ENCODE measurements around the gene UBAP1.
"Not testable (repeated sequence)": the region's sequence is repeated elsewhere in the genome, so short reads cannot be mapped to it uniquely, and the experiment has no call there.

UBAP1 gene

GRCh38 chr9:34219421-34219820, 40.6 kb downstream of the UBAP1 start:
- Histone ChIP-seq H3K4me3 (ENCODE audit: low read depth in 1 of 2, low read length in 2 of 2) (no peak overlapping the region), H3K9me3 (ENCODE audit: control insufficient read depth in 1 of 2, low read length in 2 of 2) (no peaks in the 10 kb centered on the region), H3K27me3 (ENCODE audit: control insufficient read depth in 1 of 2, insufficient read depth in 2 of 2, low read length in 2 of 2) (no peaks in the 10 kb centered on the region), H3K4me1 (ENCODE audit: control insufficient read depth in 1 of 2, insufficient read depth in 2 of 2, low read length in 2 of 2) (no peaks in the 10 kb centered on the region), H3K36me3 (ENCODE audit: control insufficient read depth in 1 of 2, insufficient read depth in 2 of 2, low read length in 2 of 2) (peaks cover 3 to 9% of the 10 kb centered on the region in 2 donors), H3K9ac (ENCODE audit: low read depth in 1 of 2, low read length in 2 of 2) (no peak overlapping the region), H3K27ac (ENCODE audit: low read depth, low read length) (no peak overlapping the region)

- Histone ChIP-seq H3K27ac (ENCODE audit: low read depth, low read length) (no peak overlapping the region), H3K4me1 (ENCODE audit: control insufficient read depth in 1 of 2, insufficient read depth in 2 of 2, low read length in 2 of 2) (no peaks in the 10 kb centered on the region), H3K9ac (ENCODE audit: low read depth in 1 of 2, low read length in 2 of 2) (no peak overlapping the region), H3K27me3 (ENCODE audit: control insufficient read depth in 1 of 2, insufficient read depth in 2 of 2, low read length in 2 of 2) (no peaks in the 10 kb centered on the region), H3K9me3 (ENCODE audit: control insufficient read depth in 1 of 2, low read length in 2 of 2) (no peaks in the 10 kb centered on the region), H3K36me3 (ENCODE audit: control insufficient read depth in 1 of 2, insufficient read depth in 2 of 2, low read length in 2 of 2) (peaks cover 3 to 9% of the 10 kb centered on the region in 2 donors), H3K4me3 (ENCODE audit: low read depth in 1 of 2, low read length in 2 of 2) (no peak overlapping the region)
These were observed 41.4 kb downstream of the UBAP1 start for GRCh38 chr9:34220218-34220617.

GRCh38 chr9:34224349-34224748, 45.5 kb downstream of the UBAP1 start:
- Histone ChIP-seq H3K27me3 (ENCODE audit: control insufficient read depth in 1 of 2, insufficient read depth in 2 of 2, low read length in 2 of 2) (no peaks in the 10 kb centered on the region), H3K36me3 (ENCODE audit: control insufficient read depth in 1 of 2, insufficient read depth in 2 of 2, low read length in 2 of 2) (peaks cover 3 to 9% of the 10 kb centered on the region in 2 donors), H3K4me3 (ENCODE audit: low read depth in 1 of 2, low read length in 2 of 2) (no peak overlapping the region), H3K9ac (ENCODE audit: low read depth in 1 of 2, low read length in 2 of 2) (no peak overlapping the region), H3K9me3 (ENCODE audit: control insufficient read depth in 1 of 2, low read length in 2 of 2) (no peaks in the 10 kb centered on the region), H3K27ac (ENCODE audit: low read depth, low read length) (no peak overlapping the region), H3K4me1 (ENCODE audit: control insufficient read depth in 1 of 2, insufficient read depth in 2 of 2, low read length in 2 of 2) (no peaks in the 10 kb centered on the region)

GRCh38 chr9:34226144-34226760, 47.4 kb downstream of the UBAP1 start:
- H3K36me3 ChIP-seq (ENCODE audit: control insufficient read depth in 1 of 2, insufficient read depth in 2 of 2, low read length in 2 of 2); H3K27ac ChIP-seq (ENCODE audit: low read depth, low read length); H3K9me3 ChIP-seq (ENCODE audit: control insufficient read depth in 1 of 2, low read length in 2 of 2); H3K4me1 ChIP-seq (ENCODE audit: control insufficient read depth in 1 of 2, insufficient read depth in 2 of 2, low read length in 2 of 2); H3K4me3 ChIP-seq (ENCODE audit: low read depth in 1 of 2, low read length in 2 of 2); H3K27me3 ChIP-seq (ENCODE audit: control insufficient read depth in 1 of 2, insufficient read depth in 2 of 2, low read length in 2 of 2); H3K9ac ChIP-seq (ENCODE audit: low read depth in 1 of 2, low read length in 2 of 2): not testable (repeated sequence)

- no peak overlapping the region for H3K4me3 ChIP-seq (ENCODE audit: low read depth in 1 of 2, low read length in 2 of 2)
- no peaks in the 10 kb centered on the region for H3K4me1 ChIP-seq (ENCODE audit: control insufficient read depth in 1 of 2, insufficient read depth in 2 of 2, low read length in 2 of 2)
- H3K9ac ChIP-seq (ENCODE audit: low read depth in 1 of 2, low read length in 2 of 2) = no peak overlapping the region
- H3K27ac ChIP-seq (ENCODE audit: low read depth, low read length) = no peak overlapping the region
- H3K36me3 ChIP-seq (ENCODE audit: control insufficient read depth in 1 of 2, insufficient read depth in 2 of 2, low read length in 2 of 2) = peaks cover 8 to 9% of the 10 kb centered on the region in 2 donors
- H3K27me3 ChIP-seq (ENCODE audit: control insufficient read depth in 1 of 2, insufficient read depth in 2 of 2, low read length in 2 of 2) = no peaks in the 10 kb centered on the region
- H3K9me3 ChIP-seq (ENCODE audit: control insufficient read depth in 1 of 2, low read length in 2 of 2) = no peaks in the 10 kb centered on the region
These were observed 48.6 kb downstream of the UBAP1 start for GRCh38 chr9:34227445-34227844.

GRCh38 chr9:34230556-34230955, 51.7 kb downstream of the UBAP1 start:
- no peak overlapping the region for H3K9ac ChIP-seq (ENCODE audit: low read depth in 1 of 2, low read length in 2 of 2)
- H3K4me1 ChIP-seq (ENCODE audit: control insufficient read depth in 1 of 2, insufficient read depth in 2 of 2, low read length in 2 of 2) = no peaks in the 10 kb centered on the region
- no peaks in the 10 kb centered on the region for H3K9me3 ChIP-seq (ENCODE audit: control insufficient read depth in 1 of 2, low read length in 2 of 2)
- peaks cover 5 to 13% of the 10 kb centered on the region in 2 donors for H3K36me3 ChIP-seq (ENCODE audit: control insufficient read depth in 1 of 2, insufficient read depth in 2 of 2, low read length in 2 of 2)
- H3K27ac ChIP-seq (ENCODE audit: low read depth, low read length) = no peak overlapping the region
- H3K4me3 ChIP-seq (ENCODE audit: low read depth in 1 of 2, low read length in 2 of 2) = no peak overlapping the region
- H3K27me3 ChIP-seq (ENCODE audit: control insufficient read depth in 1 of 2, insufficient read depth in 2 of 2, low read length in 2 of 2) = no peaks in the 10 kb centered on the region

GRCh38 chr9:34232201-34232600, 53.4 kb downstream of the UBAP1 start:
- Histone ChIP-seq H3K4me1 (ENCODE audit: control insufficient read depth in 1 of 2, insufficient read depth in 2 of 2, low read length in 2 of 2) (no peaks in the 10 kb centered on the region), H3K36me3 (ENCODE audit: control insufficient read depth in 1 of 2, insufficient read depth in 2 of 2, low read length in 2 of 2) (peaks cover 5 to 26% of the 10 kb centered on the region in 2 donors), H3K9me3 (ENCODE audit: control insufficient read depth in 1 of 2, low read length in 2 of 2) (no peaks in the 10 kb centered on the region), H3K9ac (ENCODE audit: low read depth in 1 of 2, low read length in 2 of 2) (no peak overlapping the region), H3K4me3 (ENCODE audit: low read depth in 1 of 2, low read length in 2 of 2) (no peak overlapping the region), H3K27me3 (ENCODE audit: control insufficient read depth in 1 of 2, insufficient read depth in 2 of 2, low read length in 2 of 2) (no peaks in the 10 kb centered on the region), H3K27ac (ENCODE audit: low read depth, low read length) (no peak overlapping the region)

- Histone ChIP-seq H3K9ac (ENCODE audit: low read depth in 1 of 2, low read length in 2 of 2) (no peak overlapping the region), H3K4me3 (ENCODE audit: low read depth in 1 of 2, low read length in 2 of 2) (no peak overlapping the region), H3K27me3 (ENCODE audit: control insufficient read depth in 1 of 2, insufficient read depth in 2 of 2, low read length in 2 of 2) (no peaks in the 10 kb centered on the region), H3K9me3 (ENCODE audit: control insufficient read depth in 1 of 2, low read length in 2 of 2) (no peaks in the 10 kb centered on the region), H3K27ac (ENCODE audit: low read depth, low read length) (no peak overlapping the region), H3K4me1 (ENCODE audit: control insufficient read depth in 1 of 2, insufficient read depth in 2 of 2, low read length in 2 of 2) (no peaks in the 10 kb centered on the region), H3K36me3 (ENCODE audit: control insufficient read depth in 1 of 2, insufficient read depth in 2 of 2, low read length in 2 of 2) (peaks cover 5 to 31% of the 10 kb centered on the region in 2 donors)
These were observed 54.8 kb downstream of the UBAP1 start for GRCh38 chr9:34233672-34234071.

GRCh38 chr9:34237836-34238235, 59.0 kb downstream of the UBAP1 start:
- no peaks in the 10 kb centered on the region for H3K27me3 ChIP-seq (ENCODE audit: control insufficient read depth in 1 of 2, insufficient read depth in 2 of 2, low read length in 2 of 2)
- no peaks in the 10 kb centered on the region for H3K9me3 ChIP-seq (ENCODE audit: control insufficient read depth in 1 of 2, low read length in 2 of 2)
- H3K4me3 ChIP-seq (ENCODE audit: low read depth in 1 of 2, low read length in 2 of 2) = no peak overlapping the region
- H3K9ac ChIP-seq (ENCODE audit: low read depth in 1 of 2, low read length in 2 of 2) = no peak overlapping the region
- no peak overlapping the region for H3K27ac ChIP-seq (ENCODE audit: low read depth, low read length)
- no peaks in the 10 kb centered on the region for H3K4me1 ChIP-seq (ENCODE audit: control insufficient read depth in 1 of 2, insufficient read depth in 2 of 2, low read length in 2 of 2)
- peaks cover 17 to 57% of the 10 kb centered on the region in 2 donors for H3K36me3 ChIP-seq (ENCODE audit: control insufficient read depth in 1 of 2, insufficient read depth in 2 of 2, low read length in 2 of 2)

- Histone ChIP-seq H3K9me3 (ENCODE audit: control insufficient read depth in 1 of 2, low read length in 2 of 2) (no peaks in the 10 kb centered on the region), H3K4me1 (ENCODE audit: control insufficient read depth in 1 of 2, insufficient read depth in 2 of 2, low read length in 2 of 2) (no peaks in the 10 kb centered on the region), H3K9ac (ENCODE audit: low read depth in 1 of 2, low read length in 2 of 2) (no peak overlapping the region), H3K27ac (ENCODE audit: low read depth, low read length) (no peak overlapping the region), H3K36me3 (ENCODE audit: control insufficient read depth in 1 of 2, insufficient read depth in 2 of 2, low read length in 2 of 2) (peaks cover 20 to 51% of the 10 kb centered on the region in 2 donors), H3K27me3 (ENCODE audit: control insufficient read depth in 1 of 2, insufficient read depth in 2 of 2, low read length in 2 of 2) (no peaks in the 10 kb centered on the region), H3K4me3 (ENCODE audit: low read depth in 1 of 2, low read length in 2 of 2) (no peak overlapping the region)
These were observed 61.2 kb downstream of the UBAP1 start for GRCh38 chr9:34240006-34240405.

GRCh38 chr9:34242830-34243229, 64.0 kb downstream of the UBAP1 start:
- Histone ChIP-seq H3K4me1 (ENCODE audit: control insufficient read depth in 1 of 2, insufficient read depth in 2 of 2, low read length in 2 of 2) (no peaks in the 10 kb centered on the region), H3K27ac (ENCODE audit: low read depth, low read length) (no peak overlapping the region), H3K36me3 (ENCODE audit: control insufficient read depth in 1 of 2, insufficient read depth in 2 of 2, low read length in 2 of 2) (peaks cover 20 to 49% of the 10 kb centered on the region in 2 donors), H3K9me3 (ENCODE audit: control insufficient read depth in 1 of 2, low read length in 2 of 2) (no peaks in the 10 kb centered on the region), H3K27me3 (ENCODE audit: control insufficient read depth in 1 of 2, insufficient read depth in 2 of 2, low read length in 2 of 2) (no peaks in the 10 kb centered on the region), H3K9ac (ENCODE audit: low read depth in 1 of 2, low read length in 2 of 2) (no peak overlapping the region), H3K4me3 (ENCODE audit: low read depth in 1 of 2, low read length in 2 of 2) (no peak overlapping the region)
